GM23338 (cell line): Measurements from ENCODE around the gene RMND5A. TPM values are rescaled to one million over a fixed set of nuclear protein-coding genes. Genes with fewer than 3 reads are reported as not detected.

Source experiments
- ATAC-seq: fragments of 200-7000 bp; cut with Tn5 transposase; 3 replicates; pipeline ENCODE4 v1.9.1; 2020
- DNase-seq: peaks from one replicate; pipeline ENCODE4 v3.0.0-alpha.2; 2015; ENCODE audit warnings: low spot score
- H2AFZ ChIP-seq: fragments of 200-600 bp; sonication (generic); 2 replicates; pipeline ENCODE4 v1.8.0; 2016; ENCODE audit warnings: antibody characterized with exemption, mild to moderate bottlenecking, moderate library complexity
- H3F3A ChIP-seq: fragments of 200-600 bp; sonication (generic); replicated peaks from 2 replicates; pipeline ENCODE4 v1.8.0; 2017; ENCODE audit warnings: antibody characterized with exemption, mixed run types, low read depth
- H3K27ac ChIP-seq: fragments of 200-600 bp; sonication (generic); 2 replicates; pipeline ENCODE4 v1.6.1; 2016; ENCODE audit warnings: low read depth
- H3K27me3 ChIP-seq: fragments of 200-600 bp; sonication (generic); 2 replicates; pipeline ENCODE4 v1.8.0; 2016; ENCODE audit warnings: mild to moderate bottlenecking, mixed run types, moderate library complexity; ENCODE audit not compliant: insufficient read depth
- H3K36me3 ChIP-seq: fragments of 200-600 bp; sonication (generic); 2 replicates; pipeline ENCODE4 v1.8.0; 2016; ENCODE audit warnings: mild to moderate bottlenecking; ENCODE audit not compliant: insufficient read depth
- H3K4me1 ChIP-seq: fragments of 200-600 bp; sonication (generic); 2 replicates; pipeline ENCODE4 v1.8.0; 2016; ENCODE audit warnings: mild to moderate bottlenecking, moderate library complexity; ENCODE audit not compliant: insufficient read depth
- H3K4me2 ChIP-seq: fragments of 200-600 bp; sonication (generic); 2 replicates; pipeline ENCODE4 v1.7.1; 2017; ENCODE audit warnings: mixed run types
- H3K4me3 ChIP-seq: fragments of 200-600 bp; sonication (generic); 2 replicates; pipeline ENCODE4 v1.6.1; 2016; ENCODE audit warnings: mixed run types
- H3K79me2 ChIP-seq: fragments of 200-600 bp; sonication (generic); replicated peaks from 2 replicates; pipeline ENCODE4 v1.8.0; 2017; ENCODE audit warnings: mild to moderate bottlenecking; ENCODE audit not compliant: insufficient read depth
- H3K9me2 ChIP-seq: fragments of 200-600 bp; sonication (generic); 2 replicates; pipeline ENCODE4 v1.8.0; 2017; ENCODE audit not compliant: insufficient read depth
- H4K20me1 ChIP-seq: fragments of 200-600 bp; sonication (generic); replicated peaks from 2 replicates; pipeline ENCODE4 v1.8.0; 2017; ENCODE audit warnings: mild to moderate bottlenecking; ENCODE audit not compliant: insufficient read depth
- H3K27ac Mint-ChIP-seq: 2 replicates; pipeline ENCODE4 v1.8.0; 2020; ENCODE audit warnings: inconsistent platforms, mild to moderate bottlenecking, moderate library complexity, mixed read lengths
- H3K27me3 Mint-ChIP-seq: 3 replicates; pipeline ENCODE4 v1.8.0; 2022; ENCODE audit warnings: low read depth, mild to moderate bottlenecking, moderate library complexity, mixed read lengths, inconsistent platforms; ENCODE audit not compliant: insufficient read depth, poor library complexity
- H3K36me3 Mint-ChIP-seq: 3 replicates; pipeline ENCODE4 v1.8.0; 2021; ENCODE audit warnings: low read depth, mild to moderate bottlenecking, inconsistent platforms, moderate library complexity, mixed read lengths
- H3K4me1 Mint-ChIP-seq: 3 replicates; pipeline ENCODE4 v1.8.0; 2020; ENCODE audit warnings: mild to moderate bottlenecking, inconsistent platforms, mixed read lengths
- H3K4me3 Mint-ChIP-seq: 3 replicates; pipeline ENCODE4 v1.8.0; 2021; ENCODE audit warnings: moderate library complexity, mild to moderate bottlenecking, inconsistent platforms, mixed read lengths
- H3K9me3 Mint-ChIP-seq: 3 replicates; pipeline ENCODE4 v1.8.0; 2020; ENCODE audit warnings: moderate library complexity, mild to moderate bottlenecking, inconsistent platforms, mixed read lengths
- CTCF ChIP-seq, 2 experiments: fragments of 200-600 bp in 1 of 2; sonication (generic) in 1 of 2; conservative IDR thresholded peaks; 2 replicates each; pipeline versions ENCODE4 v1.5.1 to v1.6.1; 2016 to 2017; ENCODE audit warnings: antibody characterized with exemption in 2 of 2, low read depth in 2 of 2, mild to moderate bottlenecking in 2 of 2, moderate library complexity in 1 of 2
- ETS1 ChIP-seq: IDR thresholded peaks from 2 replicates; pipeline ENCODE4 v1.6.1; 2016; ENCODE audit warnings: antibody characterized with exemption
- REST ChIP-seq: IDR thresholded peaks from one replicate; pipeline ENCODE4 v1.6.1; 2018; ENCODE audit warnings: antibody characterized with exemption; ENCODE audit not compliant: unreplicated experiment
- ZNF114 ChIP-seq: fragments of 250-450 bp; sonication (Bioruptor Pico); IDR thresholded peaks from 2 replicates; pipeline ENCODE4 v1.5.0; 2020; ENCODE audit warnings: mild to moderate bottlenecking, moderate library complexity
- ZNF462 ChIP-seq: fragments of 250-450 bp; sonication (Bioruptor Pico); IDR thresholded peaks from 2 replicates; pipeline ENCODE4 v1.5.0; 2020; ENCODE audit warnings: mild to moderate bottlenecking, moderate library complexity
- polyA plus RNA-seq: library from polyadenylated mRNA; unstranded; fragments of >200 nt; fragmentation: Nextera tagmentation; extraction: Ambion mirVana; gene quantifications from 2 replicates; pipeline ENCODE4 v1.2.1, GENCODE V29; 2016
- total RNA-seq: library from RNA; depleted of rRNA; stranded (reverse); fragments of >200 nt; shearing (Covaris generic); gene quantifications from 2 replicates; pipeline ENCODE4 v1.2.3, GENCODE V29; 2014

The RMND5A gene
- total and polyA plus RNA-seq, 2 experiments from 2014 or later: 24.0 to 87.9 TPM

- no peak overlapping the region for H3K4me3 ChIP-seq
- no peaks in the 10 kb centered on the region for H3K9me2 ChIP-seq
- no peak for DNase-seq
- no peaks in the 10 kb centered on the region for H3K36me3 ChIP-seq
- H4K20me1 ChIP-seq: no peaks in the 10 kb centered on the region
- H3K27me3 Mint-ChIP-seq: no peaks in the 10 kb centered on the region
- H3K27ac ChIP-seq: no peak overlapping the region
- no peaks in the 10 kb centered on the region for H3K36me3 Mint-ChIP-seq
- H2AFZ ChIP-seq: no peak overlapping the region
- H3K4me1 ChIP-seq: no peaks in the 10 kb centered on the region
- no peak overlapping the region for H3K27ac Mint-ChIP-seq
- no peak for ATAC-seq
- no peaks in the 10 kb centered on the region for H3K79me2 ChIP-seq
- no peak for TF ChIP-seq ZNF462 (CRISPR knock-in tag)
- no peak for TF ChIP-seq ETS1
- no peak for TF ChIP-seq ZNF114
- no peak for TF ChIP-seq CTCF (conservative IDR thresholded peaks at IDR 0.05; ENCODE audit: low read depth in 2 of 2)
- no peak for TF ChIP-seq REST
- no peaks in the 10 kb centered on the region for H3K27me3 ChIP-seq
- H3K4me3 Mint-ChIP-seq: no peak overlapping the region
- no peaks in the 10 kb centered on the region for H3K4me1 Mint-ChIP-seq
- no peak overlapping the region for H3K4me2 ChIP-seq
- peaks cover 23% of the 10 kb centered on the region; the same call in 2 of the 3 replicates for H3K9me3 Mint-ChIP-seq
- no peaks in the 10 kb centered on the region for H3F3A ChIP-seq
Measured at GRCh38 chr2:86672027-86672545, 48.0 kb upstream of the RMND5A start.
